ENCODE data around the gene KCNG1. TPM values are rescaled to one million over a fixed set of nuclear protein-coding genes. Genes with fewer than 3 reads are reported as not detected.

Gene KCNG1
- total and polyA plus RNA-seq, 2 of the 8 experiments (the other 6 are each of a cell fraction or from before 2014, with no cell fraction given): 16.0 to 18.0 TPM

GRCh38 chr20:51024761-51025160, 1.9 kb upstream of the KCNG1 start:
- H3K4me3 ChIP-seq (ENCODE audit: extremely low read depth in 1 of 4, insufficient read depth in 2 of 4, low read depth in 3 of 4, low read length in 4 of 4): no peak overlapping the region
- no peaks in the 10 kb centered on the region for H3K9me3 ChIP-seq (ENCODE audit: insufficient read depth in 2 of 2, low read depth in 1 of 2, low read length in 1 of 2)
- no peaks in the 10 kb centered on the region for H3K79me1 ChIP-seq (ENCODE audit: low read depth, low read length)
- no peak overlapping the region for H2AK5ac ChIP-seq (ENCODE audit: low read depth, low read length)
- no peak overlapping the region for H3K23ac ChIP-seq (ENCODE audit: insufficient read length)
- no peak overlapping the region for H3K18ac ChIP-seq (ENCODE audit: extremely low read depth, low read length)
- peaks cover 0 to 2% of the 10 kb centered on the region in 2 experiments for H4K20me1 ChIP-seq (replicated peaks in 1 of 2; ENCODE audit: control insufficient read depth in 1 of 2, insufficient read depth in 2 of 2, low read length in 2 of 2)
- H2BK15ac ChIP-seq (ENCODE audit: low read length): 0 out of 2 replicates have a peak overlapping the region, but pooled peaks have one; percentile 61
- H3K36me3 ChIP-seq (ENCODE audit: control insufficient read depth in 2 of 4, insufficient read depth in 4 of 4, low read length in 3 of 4): no peaks in the 10 kb centered on the region
- no peak overlapping the region for H3K27ac ChIP-seq (ENCODE audit: low read depth, low read length)
- peaks cover 15% of the 10 kb centered on the region; the same call in 1 of the 2 replicates for H3K23me2 ChIP-seq (ENCODE audit: low read depth, low read length)
- H3K14ac ChIP-seq (ENCODE audit: insufficient read length): no peak overlapping the region
- 0 out of 2 replicates have a peak overlapping the region, but pooled peaks have one; percentile 60 for H2BK12ac ChIP-seq (ENCODE audit: low read depth, low read length)
- no peak overlapping the region for H4K91ac ChIP-seq (replicated peaks; ENCODE audit: insufficient read length, low read length)
- no peak overlapping the region for H3K9ac ChIP-seq (replicated peaks in 1 of 4; ENCODE audit: extremely low read depth in 1 of 4, low read depth in 3 of 4, low read length in 3 of 4)
- TF ChIP-seq EZH2 (IDR thresholded peaks at IDR 0.05; ENCODE audit: low read depth, low read length, severe bottlenecking) (no peak), SP1 (IDR thresholded peaks at IDR 0.05; ENCODE audit: low read depth, low read length) (no peak), EP300 (IDR thresholded peaks at IDR 0.05; ENCODE audit: borderline replicate concordance in 1 of 2, low read depth in 2 of 2, low read length in 2 of 2) (no peak), SP2 (IDR thresholded peaks at IDR 0.05; ENCODE audit: low read length) (no peak), HDAC6 (IDR thresholded peaks at IDR 0.05; ENCODE audit: low read depth, low read length) (no peak), ATF3 (IDR thresholded peaks at IDR 0.05; ENCODE audit: insufficient read depth, low read depth, low read length) (no peak)
- CTCF ChIA-PET (ENCODE audit: partially characterized antibody): interaction anchor here (0.8 to 3.1 kb wide), 7 partner anchors 9 to 1047 kb away, joined by 3 to 23 read pairs (median 4); no protein-coding TSS in a partner anchor
- no peak overlapping the region for H4K5ac ChIP-seq (ENCODE audit: insufficient read length, low read depth, low read length)
- 83% methylated on average over 1 of the region's 1 CpG; no CpG with 5 or more reads in 1 of the 2 experiments for WGBS, 2 experiments (ENCODE audit: extremely low coverage in 1 of 2, insufficient coverage in 1 of 2, insufficient read length in 1 of 2, insufficient replicate concordance in 2 of 2, low coverage in 1 of 2, low lambda C conversion rate in 2 of 2, missing lambda C conversion rate in 1 of 2)
- H3K79me2 ChIP-seq (ENCODE audit: control insufficient read depth in 1 of 2, insufficient read depth in 2 of 2, low read length in 2 of 2): no peaks in the 10 kb centered on the region; a peak in 1 of 4 replicates
- no peak overlapping the region for H2BK120ac ChIP-seq (replicated peaks; ENCODE audit: low read depth, low read length)
- H3K4ac ChIP-seq (replicated peaks; ENCODE audit: insufficient read length, low read depth, low read length): no peak overlapping the region
- H3K27me3 ChIP-seq (replicated peaks in 1 of 4; ENCODE audit: control insufficient read depth in 3 of 4, extremely low read depth in 1 of 4, insufficient read depth in 3 of 4, low read length in 3 of 4): peaks cover 11 to 36% (median 30%) of the 10 kb centered on the region in 4 experiments
- DNase-seq (ENCODE audit: low read depth in 1 of 2, low spot score in 2 of 2) (no peak), FAIRE-seq (no peak)
- H3K56ac ChIP-seq (replicated peaks; ENCODE audit: insufficient read length, low read depth, low read length): no peak overlapping the region
- no peak overlapping the region for H4K8ac ChIP-seq (ENCODE audit: extremely low read depth, insufficient read depth, low read length)
- peaks cover 13 to 33% (median 16%) of the 10 kb centered on the region in 4 experiments for H3K4me1 ChIP-seq (replicated peaks in 1 of 4; ENCODE audit: control insufficient read depth in 3 of 4, insufficient read depth in 4 of 4, low read length in 3 of 4)
- H3K4me2 ChIP-seq (ENCODE audit: insufficient read depth in 1 of 2, low read depth in 2 of 2, low read length in 2 of 2): no peak overlapping the region
- H2AFZ ChIP-seq (ENCODE audit: low read length): no peak overlapping the region
- POLR2A ChIA-PET (ENCODE audit: partially characterized antibody): interaction anchor here (1.6 kb wide), 1 partner anchor 9 kb away, joined by 3 read pairs; no protein-coding TSS in a partner anchor
- no peak overlapping the region for H2BK5ac ChIP-seq (ENCODE audit: low read depth, low read length)
- no peak overlapping the region for H2BK20ac ChIP-seq (ENCODE audit: low read length)

All from H1 (cell line).